ENCODE data around the gene LAD1. TPM values are rescaled to one million over a fixed set of nuclear protein-coding genes. Genes with fewer than 3 reads are reported as not detected.

Gene LAD1
- total and polyA plus RNA-seq, 2 of the 4 experiments (the other 2 are of a cell fraction): under 0.01 to 0.07 TPM

DNA sequence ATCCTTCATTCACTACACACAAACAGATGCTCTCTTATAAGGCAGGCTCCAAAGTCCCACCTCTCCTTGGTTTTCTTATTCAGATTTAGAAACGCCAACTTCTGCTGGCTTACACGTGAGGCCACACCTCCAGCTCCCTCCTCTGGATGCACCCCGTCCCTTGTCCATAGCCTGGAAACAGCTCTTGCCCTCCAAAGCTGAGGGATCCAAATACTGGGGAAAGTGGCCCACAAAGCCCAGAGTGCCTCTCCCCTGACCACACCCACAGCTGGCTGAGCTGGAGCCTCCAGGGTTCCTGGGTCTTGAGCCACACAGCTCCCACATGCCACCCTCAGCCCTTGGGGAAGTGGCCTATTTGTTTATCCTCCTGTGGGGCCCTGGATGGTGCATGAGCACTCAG, 4.5 kb downstream of the LAD1 start:
- Histone ChIP-seq H3K56ac (ENCODE audit: extremely low read depth, insufficient read depth, low read length) (no peak overlapping the region), H2BK120ac (ENCODE audit: low read depth, low read length) (no peak overlapping the region), H3K4ac (ENCODE audit: low read depth, low read length) (no peak overlapping the region), H2AK9ac (replicated peaks; ENCODE audit: low read depth, low read length, poor library complexity) (no peak overlapping the region), H3K18ac (ENCODE audit: low read depth, low read length) (no peak overlapping the region), H4K5ac (ENCODE audit: low read depth, low read length) (no peak overlapping the region), H3K4me3 (ENCODE audit: insufficient read depth, low read depth, low read length) (no peak overlapping the region), H3K9ac (ENCODE audit: low read depth, low read length) (no peak overlapping the region), H2BK15ac (ENCODE audit: low read depth, low read length) (no peak overlapping the region), H3K36me3 (ENCODE audit: control insufficient read depth, insufficient read depth, low read length) (no peaks in the 10 kb centered on the region), H3K9me3 (ENCODE audit: control insufficient read depth, insufficient read depth, low read length) (no peaks in the 10 kb centered on the region), H4K91ac (ENCODE audit: insufficient read depth, low read depth, low read length) (no peak overlapping the region), H4K8ac (ENCODE audit: low read depth in 2 of 2, low read length in 2 of 2) (no peak overlapping the region), H3K4me2 (ENCODE audit: low read depth, low read length) (no peak overlapping the region), H2BK5ac (ENCODE audit: low read depth, low read length, poor library complexity, severe bottlenecking) (no peak overlapping the region), H2AK5ac (ENCODE audit: low read depth, low read length) (no peak overlapping the region), H2BK20ac (ENCODE audit: low read depth, low read length) (no peak overlapping the region), H3K27ac (ENCODE audit: insufficient read depth, low read length) (no peak overlapping the region), H3K4me1 (ENCODE audit: control insufficient read depth, insufficient read depth, low read length) (no peaks in the 10 kb centered on the region), H3K14ac (replicated peaks; ENCODE audit: low read depth, low read length) (no peak overlapping the region), H3K9me1 (ENCODE audit: insufficient read depth, low read length) (no peaks in the 10 kb centered on the region), H3K79me1 (ENCODE audit: low read depth in 1 of 2, low read length in 2 of 2) (no peaks in the 10 kb centered on the region), H3K23ac (ENCODE audit: low read depth, low read length) (no peak overlapping the region), H3K27me3 (ENCODE audit: control insufficient read depth, insufficient read depth, low read length) (peaks cover 81% of the 10 kb centered on the region), H2AFZ (replicated peaks; ENCODE audit: low read length, poor library complexity) (no peak overlapping the region), H4K20me1 (ENCODE audit: insufficient read depth, low read length) (no peaks in the 10 kb centered on the region)
- in situ Hi-C loops (cut with MboI; ENCODE audit: low sequenced_read_pairs): no loop called here
- intact Hi-C loops (cut with micrococcal nuclease): no loop called here
- 70% methylated on average over 3 of the region's 3 CpGs; no CpG with 5 or more reads in 1 of the 2 experiments for WGBS, 2 experiments (ENCODE audit: extremely low coverage in 2 of 2, insufficient read length in 1 of 2)
- no peak for TF ChIP-seq SMC3 (IDR thresholded peaks at IDR 0.05; ENCODE audit: low read depth, low read length)
- DNase-seq: no peak
- POLR2A ChIA-PET (ENCODE audit: unreplicated experiment): no interaction called here
- CTCF ChIA-PET: no interaction called here
- dilution Hi-C loops (cut with HindIII; ENCODE audit: low sequenced_read_pairs, unreplicated experiment): no loop called here
- ATAC-seq (ENCODE audit: low read depth): no peak
- no TSS peak for BruUV-seq (replicated peaks)
